Activated naive CD4-positive, alpha-beta T cell treated with anti-CD3 and anti-CD28 coated beads, Interleukin-2, amount 50 U/mL, for 24 hours (primary cell): ENCODE measurements around the gene MYO7B.

Experiments used
- H3K27ac Mint-ChIP-seq: one replicate; pipeline ENCODE4 v1.8.0; 2021; ENCODE audit warnings: mild to moderate bottlenecking, mixed read lengths
- H3K27me3 Mint-ChIP-seq: one replicate; pipeline ENCODE4 v1.8.0; 2021; ENCODE audit warnings: mixed read lengths
- H3K36me3 Mint-ChIP-seq: one replicate; pipeline ENCODE4 v1.8.0; 2021; ENCODE audit warnings: mixed read lengths
- H3K4me1 Mint-ChIP-seq: one replicate; pipeline ENCODE4 v1.8.0; 2021; ENCODE audit warnings: mixed read lengths
- H3K4me3 Mint-ChIP-seq: one replicate; pipeline ENCODE4 v1.8.0; 2021; ENCODE audit warnings: mild to moderate bottlenecking, mixed read lengths
- H3K9me3 Mint-ChIP-seq: one replicate; pipeline ENCODE4 v1.8.0; 2021; ENCODE audit warnings: mixed read lengths

Gene MYO7B

DNA sequence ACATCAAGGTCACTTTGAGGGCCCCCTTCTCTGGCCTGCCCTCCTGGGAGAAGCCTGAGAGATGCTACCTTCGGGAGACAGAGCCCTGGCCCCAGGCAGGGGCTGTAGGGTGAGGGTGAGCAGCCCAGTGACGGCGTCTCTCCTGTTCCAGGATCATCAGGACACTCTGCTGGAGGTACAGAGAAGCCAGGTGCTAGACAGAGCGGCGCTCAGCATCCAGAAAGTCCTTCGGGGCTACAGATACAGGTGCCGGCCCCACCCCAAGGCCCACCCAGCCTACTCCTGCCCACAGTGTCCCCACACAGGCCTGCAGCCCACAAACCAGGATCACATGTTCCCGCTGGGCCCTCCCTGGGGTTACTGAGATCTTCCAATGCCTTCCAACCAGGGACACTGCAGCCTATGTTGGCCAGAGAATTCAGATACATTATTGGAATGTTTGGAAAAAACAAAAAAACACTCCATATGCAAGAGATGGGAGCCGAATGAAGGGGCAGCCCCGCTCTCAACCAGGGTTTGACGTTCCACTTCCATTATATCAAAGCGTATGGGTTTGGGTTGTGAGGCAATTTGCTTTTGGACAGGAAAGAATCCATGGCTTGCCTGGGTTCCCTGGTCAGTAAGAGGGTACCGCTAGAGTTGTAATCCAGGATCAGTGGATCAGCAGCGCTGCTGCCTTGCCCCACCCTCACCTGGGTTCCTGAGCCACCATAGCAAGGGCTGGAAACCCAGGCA lies 61.0 kb downstream of the MYO7B start:
- Mint-ChIP-seq H3K4me3 (no peak overlapping the region), H3K4me1 (no peaks in the 10 kb centered on the region), H3K36me3 (no peaks in the 10 kb centered on the region)

DNA sequence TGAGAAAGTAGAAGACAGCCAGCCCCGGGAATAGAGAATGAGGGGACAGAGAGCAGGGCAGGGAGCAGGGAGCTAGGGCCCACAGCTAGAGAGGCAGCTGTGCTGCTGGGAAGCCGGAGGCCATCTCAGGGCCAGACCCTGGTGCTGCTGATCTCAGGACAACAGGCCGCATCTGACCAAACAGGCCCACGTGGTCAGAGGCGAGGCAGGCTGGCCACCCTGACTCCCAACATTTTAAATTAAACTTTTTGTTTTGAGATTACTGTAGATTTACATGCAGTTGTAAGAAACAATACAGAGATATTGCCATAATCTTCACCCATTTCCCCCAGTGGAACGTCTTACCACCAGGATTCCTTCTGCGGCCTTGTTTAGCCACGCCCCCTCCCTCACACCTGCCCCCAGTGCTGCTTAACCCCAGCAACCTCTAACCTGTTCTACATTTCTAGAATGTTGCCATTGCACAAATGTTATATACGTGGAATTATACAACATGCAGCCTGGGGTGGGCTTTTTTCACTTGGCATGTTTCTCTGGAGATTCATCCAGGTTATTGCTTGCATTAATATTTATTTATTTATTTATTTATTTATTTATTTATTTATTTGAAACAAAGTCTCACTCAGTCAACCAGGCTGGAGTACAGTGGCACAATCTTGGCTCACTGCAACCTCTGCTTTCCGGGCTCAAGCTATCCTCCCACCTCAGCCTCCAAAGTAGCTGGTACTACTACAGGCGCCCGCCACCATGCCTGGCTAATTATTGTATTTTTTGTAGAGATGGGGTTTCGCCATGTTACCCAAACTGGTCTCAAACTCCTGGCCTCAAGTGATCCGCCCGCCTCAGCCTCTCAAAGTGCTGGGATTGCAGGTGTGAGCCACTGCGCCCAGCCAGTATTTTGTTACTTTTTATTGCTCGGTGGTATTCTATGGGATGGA lies 61.8 kb downstream of the MYO7B start:
- Mint-ChIP-seq H3K36me3 (no peaks in the 10 kb centered on the region), H3K4me3 (no peak overlapping the region), H3K27me3 (no peaks in the 10 kb centered on the region), H3K4me1 (no peaks in the 10 kb centered on the region), H3K9me3 (no peaks in the 10 kb centered on the region), H3K27ac (no peak overlapping the region)

More for the DNA sequence above, 61.0 kb downstream of the MYO7B start:
- H3K27me3 Mint-ChIP-seq: no peaks in the 10 kb centered on the region
- H3K9me3 Mint-ChIP-seq: no peaks in the 10 kb centered on the region
- no peak overlapping the region for H3K27ac Mint-ChIP-seq

DNA sequence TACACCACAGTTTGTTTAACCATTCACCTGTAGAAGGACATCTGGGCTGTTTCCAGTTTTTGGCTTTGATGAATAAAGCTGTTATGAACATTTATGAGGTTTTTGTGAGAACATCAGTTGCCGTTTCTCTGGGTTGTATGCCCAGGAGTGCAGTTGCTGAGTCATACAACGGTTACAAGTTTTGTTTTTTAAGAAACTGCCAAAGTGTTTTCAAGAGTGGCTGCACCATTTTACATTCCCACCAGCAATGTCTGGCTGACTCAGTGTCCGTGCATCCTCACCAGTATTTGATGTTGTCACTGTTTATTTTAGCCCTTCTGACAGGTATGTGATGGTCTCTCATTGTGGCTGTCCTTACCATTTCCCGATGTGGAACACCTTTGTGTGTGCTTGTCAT lies 62.5 kb downstream of the MYO7B start:
- Mint-ChIP-seq H3K27me3 (no peaks in the 10 kb centered on the region), H3K9me3 (no peaks in the 10 kb centered on the region), H3K4me1 (no peaks in the 10 kb centered on the region), H3K4me3 (no peak overlapping the region), H3K36me3 (no peaks in the 10 kb centered on the region), H3K27ac (no peak overlapping the region)

DNA sequence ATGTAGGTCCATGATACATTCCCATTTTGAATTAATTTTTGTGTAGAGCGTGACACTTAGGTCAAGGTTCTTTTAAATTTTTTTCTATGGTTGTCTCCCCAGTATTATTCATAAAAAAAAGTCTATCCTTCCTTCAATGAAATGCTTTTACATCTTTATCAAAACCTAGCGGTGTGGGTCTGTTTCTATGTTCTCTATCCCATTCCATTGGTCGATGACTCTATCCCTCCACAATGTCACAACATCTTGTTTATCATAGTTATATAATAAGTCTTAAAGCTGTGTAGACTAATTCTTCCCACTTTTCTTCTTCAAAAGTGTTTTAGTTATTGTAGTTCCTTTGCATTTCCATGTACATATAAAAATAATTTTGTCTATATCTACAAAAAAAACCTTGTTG lies 63.2 kb downstream of the MYO7B start:
- no peak overlapping the region for H3K27ac Mint-ChIP-seq
- no peak overlapping the region for H3K4me3 Mint-ChIP-seq
- H3K27me3 Mint-ChIP-seq: no peaks in the 10 kb centered on the region
- H3K9me3 Mint-ChIP-seq: no peaks in the 10 kb centered on the region
- H3K36me3 Mint-ChIP-seq: no peaks in the 10 kb centered on the region
- no peaks in the 10 kb centered on the region for H3K4me1 Mint-ChIP-seq

DNA sequence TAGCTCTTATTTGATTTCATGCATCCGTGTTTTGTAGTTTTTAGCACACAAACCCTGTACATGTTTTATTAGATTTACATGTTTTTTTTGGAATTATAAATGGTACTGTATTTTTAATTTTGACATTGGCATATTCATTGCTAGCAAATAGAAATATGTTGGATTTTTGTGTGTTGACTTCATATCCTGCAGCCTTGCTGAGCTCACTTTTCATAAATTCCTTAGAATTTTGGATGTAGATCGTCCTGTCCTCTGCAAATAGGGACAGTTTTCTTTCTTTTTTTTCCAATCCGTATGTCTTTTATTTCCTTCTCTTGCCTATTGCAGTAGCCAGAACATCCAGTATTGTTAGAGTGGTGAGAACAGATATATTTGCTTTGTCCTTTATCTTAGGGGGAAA lies 63.7 kb downstream of the MYO7B start:
- Mint-ChIP-seq H3K36me3 (no peaks in the 10 kb centered on the region), H3K4me3 (no peak overlapping the region), H3K27ac (no peak overlapping the region), H3K4me1 (peaks cover under 1% of the 10 kb centered on the region), H3K9me3 (no peaks in the 10 kb centered on the region), H3K27me3 (no peaks in the 10 kb centered on the region)

DNA sequence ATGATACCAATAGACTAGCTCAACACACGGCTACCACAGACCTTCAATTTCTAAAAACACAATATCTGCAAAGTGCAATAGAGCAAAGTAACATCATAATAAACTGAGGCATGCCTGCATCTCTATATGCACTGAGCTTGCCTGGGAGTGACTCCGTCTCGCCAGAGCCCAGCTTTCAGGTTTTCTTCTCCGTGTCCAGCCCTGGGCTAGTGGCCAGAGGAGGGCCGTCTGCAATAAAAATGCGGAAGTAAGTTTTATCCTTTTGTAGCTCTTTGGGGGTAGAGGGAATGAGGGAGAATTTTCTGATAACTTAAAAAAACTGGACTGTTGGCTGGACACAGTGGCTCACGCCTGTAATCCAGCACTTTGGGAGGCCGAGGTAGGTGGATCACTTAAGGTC lies 69.5 kb downstream of the MYO7B start:
- H3K4me1 Mint-ChIP-seq: peaks cover 4% of the 10 kb centered on the region
- no peaks in the 10 kb centered on the region for H3K27me3 Mint-ChIP-seq
- no peaks in the 10 kb centered on the region for H3K9me3 Mint-ChIP-seq
- no peaks in the 10 kb centered on the region for H3K36me3 Mint-ChIP-seq
- no peak overlapping the region for H3K4me3 Mint-ChIP-seq
- H3K27ac Mint-ChIP-seq: no peak overlapping the region

DNA sequence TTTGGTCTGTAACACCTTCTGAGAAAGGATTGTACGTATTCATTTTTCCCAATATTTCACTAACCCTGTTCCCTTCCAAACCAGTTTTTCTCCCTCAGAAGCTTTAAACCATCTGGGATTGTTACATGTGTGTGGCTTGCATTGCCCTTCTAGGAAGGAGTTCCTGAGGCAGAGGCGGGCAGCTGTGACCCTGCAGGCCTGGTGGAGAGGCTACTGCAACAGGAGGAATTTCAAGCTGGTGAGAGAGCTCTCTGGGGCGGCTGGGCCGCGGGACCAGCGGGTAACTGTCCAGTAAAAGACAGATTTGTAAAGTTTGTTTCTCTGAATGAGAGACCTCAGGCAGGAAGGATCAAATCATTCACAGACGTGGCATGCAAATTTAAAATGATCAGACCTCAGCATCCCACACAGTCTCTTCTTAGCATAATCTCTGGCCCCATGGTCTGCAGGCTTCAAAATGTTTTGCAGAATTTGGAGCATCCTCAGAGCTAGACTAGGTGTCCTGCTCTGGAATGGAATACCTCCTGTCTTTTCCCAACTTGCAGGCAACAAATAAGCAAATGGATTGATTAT lies 70.3 kb downstream of the MYO7B start:
- Mint-ChIP-seq H3K4me1 (peaks cover 4% of the 10 kb centered on the region), H3K27ac (no peak overlapping the region), H3K27me3 (no peaks in the 10 kb centered on the region), H3K9me3 (no peaks in the 10 kb centered on the region), H3K4me3 (no peak overlapping the region), H3K36me3 (no peaks in the 10 kb centered on the region)

DNA sequence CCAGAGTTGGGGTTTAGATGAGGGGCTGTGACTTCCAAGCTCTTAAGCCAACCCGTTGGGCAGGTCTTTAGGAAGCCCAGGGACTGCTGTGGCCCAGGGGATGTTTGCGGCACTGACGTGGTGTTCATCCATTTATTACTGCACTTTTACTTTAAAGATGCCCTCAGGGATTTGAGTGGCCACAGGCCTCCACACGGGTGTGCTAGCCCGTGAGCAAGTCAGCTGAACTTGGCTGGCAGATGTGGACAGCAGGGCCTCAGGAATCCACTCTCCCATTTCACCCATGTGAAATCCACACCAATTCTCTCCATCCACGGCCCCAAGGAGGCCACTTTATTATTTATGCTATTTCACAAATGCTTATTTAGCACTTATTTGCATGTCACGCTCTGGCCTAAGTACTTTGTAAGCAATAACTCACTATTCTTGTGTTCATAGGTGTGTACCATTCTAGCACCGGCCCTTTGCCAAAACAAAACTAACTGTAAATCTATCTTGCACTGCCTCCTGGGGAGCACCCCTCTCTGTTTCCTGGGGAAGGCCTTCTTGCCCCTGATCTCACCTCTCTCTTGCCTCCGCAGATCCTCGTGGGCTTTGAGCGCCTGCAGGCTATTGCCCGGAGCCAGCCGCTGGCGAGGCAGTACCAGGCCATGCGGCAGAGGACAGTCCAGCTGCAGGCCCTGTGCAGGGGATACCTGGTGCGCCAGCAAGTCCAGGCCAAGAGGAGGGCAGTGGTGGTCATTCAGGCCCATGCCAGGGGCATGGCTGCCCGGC lies 71.3 kb downstream of the MYO7B start:
- no peaks in the 10 kb centered on the region for H3K9me3 Mint-ChIP-seq
- H3K4me1 Mint-ChIP-seq: peaks cover 4% of the 10 kb centered on the region
- no peaks in the 10 kb centered on the region for H3K36me3 Mint-ChIP-seq
- H3K27ac Mint-ChIP-seq: no peak overlapping the region
- H3K4me3 Mint-ChIP-seq: no peak overlapping the region
- H3K27me3 Mint-ChIP-seq: no peaks in the 10 kb centered on the region

DNA sequence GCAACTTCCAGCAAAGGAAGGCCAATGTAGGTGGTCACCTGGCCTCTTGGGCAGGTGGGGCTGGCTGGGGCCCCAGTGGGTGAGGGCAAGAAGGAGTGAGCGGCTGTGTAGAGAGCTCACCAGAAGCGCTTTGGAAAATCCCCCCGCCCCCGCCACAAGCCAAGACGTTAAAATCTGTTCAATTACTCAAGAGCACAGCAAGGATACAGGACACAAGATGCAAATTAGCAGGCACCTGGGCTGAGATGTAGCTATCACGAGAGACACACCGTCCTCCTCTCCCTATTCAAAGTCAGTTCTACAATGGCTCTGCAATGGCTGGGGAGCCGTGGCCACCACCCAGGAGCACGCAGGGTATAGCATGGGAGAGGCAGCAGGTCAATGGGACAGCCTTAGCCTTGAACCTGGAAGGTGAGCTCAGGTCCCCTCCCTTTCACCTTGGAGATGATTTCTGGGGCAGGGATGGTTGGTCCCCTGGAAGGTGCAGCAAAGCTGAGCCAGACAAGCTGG lies 72.0 kb downstream of the MYO7B start:
- peaks cover 4% of the 10 kb centered on the region for H3K4me1 Mint-ChIP-seq
- H3K36me3 Mint-ChIP-seq: no peaks in the 10 kb centered on the region
- no peaks in the 10 kb centered on the region for H3K9me3 Mint-ChIP-seq
- H3K27me3 Mint-ChIP-seq: no peaks in the 10 kb centered on the region
- H3K4me3 Mint-ChIP-seq: no peak overlapping the region
- H3K27ac Mint-ChIP-seq: no peak overlapping the region

DNA sequence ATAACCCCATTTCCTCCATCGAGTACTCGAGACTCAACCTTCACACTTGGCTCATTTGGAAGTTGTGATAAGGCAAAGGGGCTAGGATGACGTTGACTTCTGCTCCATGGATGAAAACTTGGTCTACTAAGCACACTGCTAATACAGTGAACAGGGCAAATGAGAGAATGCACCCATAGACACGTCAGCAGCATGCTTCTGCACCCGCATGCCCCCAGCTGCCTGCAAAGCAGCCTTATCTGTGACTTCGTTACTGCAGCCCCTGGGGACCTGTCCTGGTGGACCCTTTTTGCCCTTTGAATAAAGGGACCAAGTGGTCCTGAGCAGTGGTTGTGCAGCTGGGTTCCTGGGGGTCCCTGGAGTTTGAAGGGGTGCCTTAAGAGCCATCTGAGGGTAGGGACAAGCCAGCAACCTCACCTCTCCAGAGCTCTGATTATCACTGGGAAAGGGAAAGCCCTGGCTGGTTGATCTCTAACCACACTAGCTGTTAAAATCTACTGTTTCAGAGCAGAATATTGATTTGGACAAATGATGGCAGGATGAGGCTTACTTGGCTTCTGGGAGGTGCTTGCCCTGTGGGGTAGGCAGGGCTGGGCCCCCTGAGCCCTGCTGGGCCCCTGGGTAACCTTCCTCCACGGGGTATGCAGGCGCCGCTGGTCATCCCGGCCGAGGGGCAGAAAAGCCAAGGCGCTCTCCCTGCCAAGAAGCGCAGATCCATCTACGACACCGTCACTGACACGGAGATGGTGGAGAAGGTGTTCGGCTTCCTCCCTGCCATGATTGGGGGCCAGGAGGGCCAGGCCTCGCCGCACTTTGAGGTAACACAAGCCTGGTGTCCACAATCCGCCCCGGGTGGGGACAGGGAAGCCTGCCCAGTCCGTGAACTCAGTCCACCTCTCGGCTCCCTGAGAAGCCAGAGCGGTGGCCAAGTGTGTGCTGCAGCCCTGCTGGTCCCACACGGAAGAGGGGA lies 72.9 kb downstream of the MYO7B start:
- no peak overlapping the region for H3K27ac Mint-ChIP-seq
- no peaks in the 10 kb centered on the region for H3K27me3 Mint-ChIP-seq
- peaks cover 4% of the 10 kb centered on the region for H3K36me3 Mint-ChIP-seq
- H3K4me1 Mint-ChIP-seq: peaks cover 4% of the 10 kb centered on the region
- peaks cover 4% of the 10 kb centered on the region for H3K9me3 Mint-ChIP-seq
- H3K4me3 Mint-ChIP-seq: no peak overlapping the region

DNA sequence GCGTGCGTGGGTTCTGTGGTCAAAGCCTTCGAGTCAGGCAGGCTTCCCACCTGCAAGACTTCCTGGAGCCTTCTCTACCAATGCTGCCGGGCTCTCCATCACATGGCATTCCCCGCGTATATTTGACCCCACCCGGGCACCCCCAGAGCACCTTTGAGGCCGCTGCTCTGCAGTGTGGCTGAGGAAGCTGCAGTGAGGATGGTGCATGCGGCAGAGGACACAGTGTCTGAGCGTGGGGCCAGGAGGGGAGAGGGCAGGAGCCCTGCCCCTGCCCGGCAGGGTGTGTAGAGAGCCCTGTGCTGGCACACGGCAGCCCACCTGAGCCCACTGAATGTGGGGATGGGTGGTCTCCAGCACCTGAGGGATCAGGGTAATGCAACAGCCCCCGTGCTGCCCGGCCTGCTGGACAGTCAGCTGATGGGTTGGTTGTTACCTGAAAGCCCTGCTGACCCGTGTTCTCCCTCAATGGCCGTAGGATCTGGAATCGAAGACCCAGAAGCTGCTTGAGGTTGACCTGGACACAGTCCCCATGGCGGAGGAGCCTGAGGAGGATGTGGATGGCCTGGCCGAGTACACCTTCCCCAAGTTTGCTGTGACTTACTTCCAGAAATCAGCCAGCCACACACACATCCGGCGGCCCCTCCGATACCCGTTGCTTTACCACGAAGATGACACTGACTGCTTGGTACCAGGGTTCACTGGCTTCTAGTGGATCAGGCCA lies 73.7 kb downstream of the MYO7B start:
- Mint-ChIP-seq H3K4me1 (peaks cover 4% of the 10 kb centered on the region), H3K4me3 (no peak overlapping the region), H3K27ac (no peak overlapping the region), H3K36me3 (peaks cover 6% of the 10 kb centered on the region), H3K9me3 (peaks cover 5% of the 10 kb centered on the region), H3K27me3 (no peaks in the 10 kb centered on the region)

DNA sequence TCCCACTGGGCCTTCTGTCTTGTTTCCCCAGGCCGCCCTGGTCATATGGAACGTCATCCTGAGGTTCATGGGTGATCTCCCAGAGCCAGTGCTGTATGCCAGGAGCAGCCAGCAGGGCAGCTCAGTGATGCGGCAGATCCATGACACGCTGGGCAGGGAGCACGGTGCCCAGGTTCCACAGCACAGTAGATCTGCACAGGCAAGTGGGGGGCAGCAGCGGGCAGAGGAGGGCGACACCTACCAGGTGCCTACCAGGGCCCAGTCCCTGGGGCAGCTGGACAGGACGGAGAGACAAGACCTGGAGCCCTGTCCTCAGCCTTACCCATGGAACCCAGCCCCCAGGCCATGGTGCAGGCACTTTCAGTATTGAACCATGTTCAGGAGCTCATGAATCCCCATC lies 74.3 kb downstream of the MYO7B start:
- H3K9me3 Mint-ChIP-seq: peaks cover 5% of the 10 kb centered on the region

DNA sequence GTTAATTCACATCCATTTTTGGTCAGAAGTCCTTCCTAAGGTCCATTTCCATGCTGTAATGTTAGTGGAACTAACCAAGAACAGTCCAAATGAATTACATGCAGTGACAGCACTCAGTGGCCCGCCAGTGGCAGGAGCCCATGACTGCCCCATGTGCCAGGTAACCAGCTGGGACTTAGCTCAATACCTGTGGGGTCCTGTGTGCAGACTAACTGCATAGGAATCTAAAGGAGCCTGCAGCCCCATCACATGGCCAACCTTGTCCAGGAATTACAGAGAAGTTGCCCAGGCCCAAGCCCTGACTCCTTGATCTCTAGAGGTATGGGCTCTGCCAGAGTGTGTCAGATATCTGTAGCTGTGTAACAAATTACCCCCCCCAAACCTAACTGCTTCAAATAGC lies 75.1 kb downstream of the MYO7B start:
- no peak overlapping the region for H3K27ac Mint-ChIP-seq
- no peaks in the 10 kb centered on the region for H3K27me3 Mint-ChIP-seq
- peaks cover 5% of the 10 kb centered on the region for H3K9me3 Mint-ChIP-seq
- no peak overlapping the region for H3K4me3 Mint-ChIP-seq
- H3K36me3 Mint-ChIP-seq: peaks cover 6% of the 10 kb centered on the region
- peaks cover 5% of the 10 kb centered on the region for H3K4me1 Mint-ChIP-seq

More for the DNA sequence above, 74.3 kb downstream of the MYO7B start:
- no peaks in the 10 kb centered on the region for H3K27me3 Mint-ChIP-seq
- H3K36me3 Mint-ChIP-seq: peaks cover 6% of the 10 kb centered on the region
- H3K4me1 Mint-ChIP-seq: no peaks in the 10 kb centered on the region
- H3K27ac Mint-ChIP-seq: no peak overlapping the region
- no peak overlapping the region for H3K4me3 Mint-ChIP-seq
